ENCODE data around the gene KIAA0319L.

Gene KIAA0319L

GRCh38 chr1:35451125-35451528 lies 106.1 kb downstream of the KIAA0319L start:
- peak; percentile 92 for TF ChIP-seq CTCF (IDR thresholded peaks at IDR 0.05; ENCODE audit: low read depth, low read length)
- peak; percentile 87 to 88 for DNase-seq (ENCODE audit: low read depth in 2 of 2)
- no peak overlapping the region for H3K4me3 ChIP-seq (replicated peaks in 1 of 2; ENCODE audit: low read depth in 2 of 2, low read length in 2 of 2)

GRCh38 chr1:35449334-35450008 lies 107.7 kb downstream of the KIAA0319L start:
- no peak for TF ChIP-seq CTCF (IDR thresholded peaks at IDR 0.05; ENCODE audit: low read depth, low read length)
- DNase-seq (ENCODE audit: low read depth in 2 of 2): peak; percentile 91 to 98

GRCh38 chr1:35448344-35448801 lies 108.8 kb downstream of the KIAA0319L start:
- H3K4me3 ChIP-seq (replicated peaks in 1 of 2; ENCODE audit: low read depth in 2 of 2, low read length in 2 of 2): no peak overlapping the region
- DNase-seq (ENCODE audit: low read depth in 2 of 2): peak; percentile 97 to 98
- TF ChIP-seq CTCF (IDR thresholded peaks at IDR 0.05; ENCODE audit: low read depth, low read length): no peak

More at GRCh38 chr1:35449334-35450008, 107.7 kb downstream of the KIAA0319L start:
- H3K4me3 ChIP-seq (replicated peaks in 1 of 2; ENCODE audit: low read depth in 2 of 2, low read length in 2 of 2): no peak overlapping the region

GRCh38 chr1:35447278-35447677 lies 109.9 kb downstream of the KIAA0319L start:
- no peak overlapping the region for H3K4me3 ChIP-seq (replicated peaks in 1 of 2; ENCODE audit: low read depth in 2 of 2, low read length in 2 of 2)
- no peak for TF ChIP-seq CTCF (IDR thresholded peaks at IDR 0.05; ENCODE audit: low read depth, low read length)
- peak; percentile 24 to 29 for DNase-seq (ENCODE audit: low read depth in 2 of 2)

GRCh38 chr1:35444519-35444774 lies 112.8 kb downstream of the KIAA0319L start:
- TF ChIP-seq CTCF (IDR thresholded peaks at IDR 0.05; ENCODE audit: low read depth, low read length): no peak
- H3K4me3 ChIP-seq (replicated peaks in 1 of 2; ENCODE audit: low read depth in 2 of 2, low read length in 2 of 2): no peak overlapping the region
- no peak for DNase-seq (ENCODE audit: low read depth in 2 of 2)

- peak; percentile 19 to 29 for DNase-seq (ENCODE audit: low read depth in 2 of 2)
- no peak for TF ChIP-seq CTCF (IDR thresholded peaks at IDR 0.05; ENCODE audit: low read depth, low read length)
- no peak overlapping the region for H3K4me3 ChIP-seq (replicated peaks in 1 of 2; ENCODE audit: low read depth in 2 of 2, low read length in 2 of 2)
Observed at GRCh38 chr1:35443768-35444518, 113.3 kb downstream of the KIAA0319L start.

All from cardiac fibroblast (primary cell).